GM19324 (cell line): ENCODE measurements around the gene CDKN1A.
"Not testable (repeated sequence)": the region's sequence is repeated elsewhere in the genome, so short reads cannot be mapped to it uniquely, and the experiment has no call there.

ENCODE experiments used
- ATAC-seq: cut with Tn5 transposase; IDR thresholded peaks from one replicate; pipeline ENCODE4 v1.9.1; 2021; ENCODE audit warnings: mild to moderate bottlenecking, moderate library complexity; ENCODE audit not compliant: unreplicated experiment, low FRiP score

CDKN1A gene

DNA sequence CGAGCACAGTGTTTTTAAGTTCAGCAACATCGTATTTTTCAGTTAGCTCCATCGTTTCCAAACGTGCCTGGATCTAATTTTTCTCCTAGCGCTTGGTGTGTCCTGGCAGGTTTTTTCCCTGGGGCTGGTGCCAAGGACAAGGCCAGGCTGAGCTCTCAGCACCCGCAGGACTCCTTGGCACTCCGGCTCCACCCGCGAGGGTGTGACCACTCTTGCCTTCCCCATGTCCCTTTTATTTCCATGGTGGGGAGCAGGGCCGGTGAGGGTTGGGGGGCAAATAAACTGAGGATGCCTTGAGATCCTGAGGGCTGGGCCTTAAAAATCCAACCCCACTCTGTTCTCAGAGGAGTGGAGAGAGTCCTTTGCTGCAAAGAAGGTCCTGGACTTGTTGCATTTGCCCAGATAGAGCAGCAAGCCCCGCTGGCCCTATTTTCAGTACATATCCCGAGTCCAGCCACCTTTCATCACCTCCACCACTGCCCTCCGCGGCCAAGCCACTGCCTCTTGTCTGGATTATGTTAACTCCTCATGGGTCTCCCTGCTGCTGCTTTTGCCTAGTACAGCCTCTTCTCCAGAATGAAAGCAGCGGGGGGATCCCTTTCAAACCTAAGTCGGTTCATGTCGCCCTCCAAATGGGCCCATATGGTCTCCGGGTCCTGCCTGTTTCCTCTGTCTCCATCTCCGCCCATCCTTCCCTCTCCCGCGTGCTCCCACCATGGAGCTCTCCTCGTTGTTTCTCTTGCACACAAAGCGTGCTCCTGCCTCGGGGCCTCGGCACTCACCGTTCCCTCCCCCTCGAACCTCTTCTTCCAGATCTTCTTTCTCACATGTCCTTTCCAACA lies 14.6 kb downstream of the CDKN1A start:
- no peak for ATAC-seq

GRCh38 chr6:36694616-36695015 lies 16.1 kb downstream of the CDKN1A start:
- ATAC-seq = no peak

DNA sequence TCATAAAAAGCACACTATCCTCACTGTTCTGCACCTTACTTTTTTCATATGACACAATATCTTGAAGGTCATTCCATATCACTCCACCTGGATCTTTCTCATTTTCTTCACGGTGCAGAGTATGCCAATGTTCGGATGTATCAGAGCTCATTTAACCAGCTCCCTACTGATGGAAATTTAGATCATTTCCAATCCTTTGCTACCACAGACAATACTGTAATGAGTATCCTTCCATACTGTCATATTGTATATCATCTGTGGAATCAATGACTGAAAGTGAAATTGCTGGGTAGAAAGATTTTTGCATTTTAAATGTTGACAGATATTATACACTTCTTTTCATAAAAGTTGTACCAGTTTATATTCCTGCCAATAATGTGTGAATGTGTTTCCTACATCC lies 16.9 kb downstream of the CDKN1A start:
- ATAC-seq = no peak

DNA sequence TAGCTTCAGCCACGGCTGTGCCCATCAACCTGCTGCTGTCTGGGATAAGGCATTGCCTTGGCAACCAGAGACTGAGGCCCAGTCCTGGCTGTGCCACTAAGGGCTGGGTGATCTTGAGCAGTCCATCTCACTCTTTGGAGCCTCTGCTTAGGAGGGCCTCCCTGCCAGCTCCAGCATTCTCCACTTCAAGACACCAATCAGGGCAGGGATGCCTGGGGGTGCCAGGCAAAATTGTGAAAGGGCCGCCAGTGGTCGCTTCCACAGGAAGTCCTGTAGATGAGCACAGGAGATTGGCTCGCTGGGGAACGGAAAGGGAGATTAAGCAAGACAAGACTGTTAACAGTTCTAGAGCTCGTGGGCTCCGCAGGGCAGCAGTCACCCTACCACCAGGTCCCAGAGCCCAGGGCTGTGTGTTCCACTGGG lies 19.0 kb downstream of the CDKN1A start, which contains the start of gene RAB44:
RAB44 (plus strand) TSS at position 346 of the 423 bp plus-strand sequence. CDS start 6,410 bp downstream, outside the sequence.
- ATAC-seq = no peak

- no peak for ATAC-seq
Observed at GRCh38 chr6:36698196-36698595, 19.7 kb downstream of the CDKN1A start.

- ATAC-seq = no peak
Observed at GRCh38 chr6:36698871-36699271, 20.4 kb downstream of the CDKN1A start.

DNA sequence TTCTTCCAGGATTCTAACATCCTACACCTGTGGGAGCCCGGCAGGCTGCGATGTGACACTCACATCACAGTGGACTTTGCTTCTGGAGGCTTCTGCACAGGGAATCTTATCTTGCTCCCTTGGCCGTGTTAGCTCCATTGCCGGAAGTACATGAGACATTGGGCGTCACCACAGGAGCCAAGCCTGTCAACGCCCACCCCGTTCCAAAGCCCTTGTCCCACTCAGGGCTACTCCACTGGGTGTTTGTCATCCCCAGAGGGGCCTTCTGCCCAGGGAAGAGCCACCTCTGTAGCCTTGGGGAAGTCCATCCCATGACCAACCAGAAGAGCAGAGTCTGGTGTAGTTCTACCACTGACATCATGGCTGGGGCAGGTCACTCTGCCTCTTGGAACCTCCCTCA lies 20.8 kb downstream of the CDKN1A start:
- ATAC-seq = no peak

- no peak for ATAC-seq
Observed at GRCh38 chr6:36700071-36700812, 21.7 kb downstream of the CDKN1A start.

GRCh38 chr6:36700831-36701230 lies 22.3 kb downstream of the CDKN1A start:
- no peak for ATAC-seq

DNA sequence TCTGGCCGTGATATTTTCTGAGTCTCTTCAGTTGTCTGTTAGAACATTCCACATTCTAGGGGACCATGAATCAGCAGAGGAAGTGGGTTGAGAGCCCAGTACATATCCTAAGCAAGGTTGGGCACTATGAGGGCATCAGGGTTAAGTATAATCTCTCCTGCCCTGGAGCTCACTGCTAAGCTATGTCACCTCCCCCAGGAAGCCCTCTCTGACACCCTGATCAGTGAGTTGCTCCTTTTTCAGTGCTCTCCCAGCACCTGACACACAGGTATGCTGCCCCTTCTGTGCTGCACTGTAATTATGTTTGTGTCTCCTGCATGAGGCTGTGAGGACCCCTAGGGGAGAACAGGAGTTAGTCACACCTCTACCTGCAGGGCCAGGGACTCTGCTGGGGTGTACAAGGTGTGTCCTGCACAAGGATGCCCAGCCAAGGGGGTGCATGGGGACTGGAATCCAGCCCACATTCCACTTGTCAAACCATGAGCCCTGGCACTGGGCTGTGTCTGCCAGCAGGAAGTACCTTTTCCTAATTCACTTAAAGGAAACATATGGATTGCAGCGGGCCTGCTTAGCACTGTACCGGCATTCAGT lies 23.0 kb downstream of the CDKN1A start:
- ATAC-seq = no peak

GRCh38 chr6:36702656-36703055 lies 24.1 kb downstream of the CDKN1A start:
- no peak for ATAC-seq

DNA sequence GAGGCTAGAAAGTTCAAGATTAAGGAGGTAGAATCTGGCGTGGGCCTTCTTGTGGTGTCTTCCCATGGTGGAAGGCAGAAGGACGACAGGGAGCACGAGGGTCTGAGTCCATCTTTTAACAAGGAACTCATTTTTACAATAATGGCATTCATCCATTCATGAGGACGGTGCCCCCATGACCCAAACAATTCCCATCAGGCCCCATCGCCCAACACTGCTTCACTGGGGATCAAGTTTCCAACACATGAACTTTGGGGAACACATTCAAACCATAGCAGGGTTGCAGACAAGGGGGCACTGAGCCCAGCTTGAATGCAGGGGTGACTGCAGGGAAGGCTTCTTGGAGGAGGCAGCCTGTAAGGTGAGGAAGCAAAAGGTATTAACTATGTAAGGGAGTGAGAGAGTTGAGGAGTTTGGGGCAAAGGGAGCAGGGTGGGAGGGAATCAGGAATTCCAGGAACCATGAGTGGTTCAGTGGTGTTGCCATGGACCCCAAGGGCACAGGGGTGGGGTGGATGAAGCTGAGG lies 24.6 kb downstream of the CDKN1A start:
- no peak for ATAC-seq

- ATAC-seq = no peak
Observed at GRCh38 chr6:36703982-36704381, 25.5 kb downstream of the CDKN1A start.

DNA sequence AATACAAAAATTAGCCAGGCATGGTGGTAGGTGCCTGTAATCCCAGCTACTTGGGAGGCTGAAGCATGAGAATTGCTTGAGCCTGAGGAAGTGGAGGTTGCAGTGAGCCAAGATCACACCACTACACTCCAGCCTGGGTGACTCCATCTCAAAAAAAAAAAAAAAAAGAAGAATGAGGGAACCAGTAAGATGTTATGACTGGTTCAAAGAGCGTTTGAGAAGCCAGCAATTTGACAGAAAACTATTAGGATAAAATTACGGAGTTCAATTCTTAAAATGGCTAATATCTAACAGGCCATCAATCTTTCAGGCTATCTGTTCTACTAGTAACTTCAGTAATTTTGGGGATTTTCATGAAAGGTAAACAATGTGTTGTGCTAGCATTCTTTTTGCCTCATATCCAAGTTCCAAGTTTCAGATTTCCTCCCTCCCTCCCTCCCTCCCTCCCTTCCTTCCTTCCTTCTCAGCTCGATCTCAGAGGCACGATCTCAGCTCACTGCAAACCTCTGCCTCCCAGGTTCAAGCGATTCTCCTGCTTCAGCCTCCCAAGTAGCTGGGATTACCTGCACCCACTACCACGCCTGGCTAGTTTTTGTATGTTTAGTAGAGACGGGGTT lies 26.6 kb downstream of the CDKN1A start:
- ATAC-seq = not testable (repeated sequence)

DNA sequence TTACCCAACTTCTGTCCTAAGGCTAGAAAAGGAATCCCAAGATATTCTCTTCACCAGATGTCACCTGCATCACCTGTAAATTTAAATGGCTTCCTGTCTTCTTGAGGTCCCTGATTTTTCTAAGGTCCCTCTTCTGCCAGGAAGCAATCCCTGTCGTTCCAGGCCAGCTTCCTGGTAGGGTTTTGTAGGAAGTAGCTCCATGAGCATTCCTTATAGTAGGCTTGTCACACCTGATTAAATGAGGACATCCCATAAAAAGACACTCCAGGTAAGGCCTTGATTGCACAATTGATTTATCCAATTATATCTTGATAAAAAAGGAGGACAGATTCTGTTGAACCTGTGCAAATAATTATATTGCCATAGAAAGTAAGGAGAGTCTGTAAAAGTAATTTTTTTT lies 27.8 kb downstream of the CDKN1A start:
- no peak for ATAC-seq

DNA sequence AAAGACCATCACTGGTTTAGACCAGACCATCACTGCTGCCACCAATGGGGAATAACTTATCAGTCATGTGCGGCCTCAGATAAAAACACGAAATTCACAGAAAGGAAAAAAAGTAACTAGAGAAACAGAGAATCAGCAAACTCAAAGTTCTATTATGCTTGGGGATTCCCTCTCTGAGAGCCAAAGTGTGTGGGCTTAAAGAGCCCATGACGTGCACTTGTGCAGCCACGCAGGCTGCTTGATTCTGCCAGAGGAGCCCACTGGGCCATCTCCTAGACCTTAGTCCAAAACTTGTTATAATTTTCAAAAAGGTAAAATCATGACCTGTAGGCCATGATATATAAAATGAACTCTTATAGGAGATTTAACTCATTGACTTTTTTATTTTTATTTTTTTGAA lies 34.3 kb downstream of the CDKN1A start:
- no peak for ATAC-seq

DNA sequence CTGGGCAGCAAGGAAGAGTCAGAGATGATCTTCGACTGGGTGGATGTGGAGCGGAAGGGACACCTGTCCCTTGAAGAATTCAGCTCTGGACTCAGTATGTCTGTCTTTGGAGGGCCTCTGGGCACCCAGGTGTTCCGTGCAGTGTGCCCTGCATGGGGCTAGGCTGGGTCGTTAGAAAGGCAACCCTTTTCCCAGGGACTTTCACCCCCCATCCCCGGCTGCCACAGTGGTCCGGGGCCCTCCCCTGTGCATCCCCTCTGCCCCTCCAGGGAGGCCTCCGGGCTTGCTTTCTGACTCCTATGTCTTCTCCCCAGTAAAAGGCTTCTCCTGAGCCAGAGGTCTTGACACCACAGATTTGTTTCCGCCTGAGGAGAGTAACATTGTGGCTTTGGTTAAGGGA lies 35.3 kb downstream of the CDKN1A start:
- no peak for ATAC-seq

- no peak for ATAC-seq
Observed at GRCh38 chr6:36714511-36714910, 36.0 kb downstream of the CDKN1A start.

GRCh38 chr6:36715469-36715868 lies 37.0 kb downstream of the CDKN1A start:
- no peak for ATAC-seq

DNA sequence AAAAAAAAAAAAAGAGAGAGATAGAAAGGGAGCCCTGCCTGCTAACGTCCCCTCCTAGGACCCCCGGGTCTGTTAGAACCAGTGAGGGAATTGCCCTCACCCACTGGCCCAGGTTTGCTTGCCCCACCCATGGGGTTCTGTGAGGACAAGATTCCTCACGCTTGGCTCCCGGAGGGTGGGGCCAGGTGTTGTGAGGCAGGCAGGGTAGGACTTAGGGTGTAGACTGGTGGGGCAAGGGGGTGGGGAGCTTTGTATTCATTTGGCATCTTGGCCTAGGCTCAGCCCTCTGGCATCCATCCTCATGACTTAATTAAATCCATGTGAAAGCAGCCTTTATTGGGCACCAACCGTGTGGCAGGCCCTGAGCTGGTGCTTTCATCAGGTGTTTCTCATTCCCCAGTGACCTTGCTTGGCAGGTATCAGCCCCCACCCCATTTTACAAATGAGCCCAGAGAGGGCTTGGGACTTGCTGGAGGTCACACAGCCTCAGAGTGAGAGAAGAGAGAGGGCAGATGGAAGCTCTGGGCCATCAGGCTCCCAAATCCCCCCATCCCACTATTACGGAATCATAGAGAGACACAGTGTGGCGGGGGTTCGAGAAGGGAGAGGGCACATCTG lies 38.1 kb downstream of the CDKN1A start:
- no peak for ATAC-seq
